ENCODE results near the gene UQCR10.

DNA sequence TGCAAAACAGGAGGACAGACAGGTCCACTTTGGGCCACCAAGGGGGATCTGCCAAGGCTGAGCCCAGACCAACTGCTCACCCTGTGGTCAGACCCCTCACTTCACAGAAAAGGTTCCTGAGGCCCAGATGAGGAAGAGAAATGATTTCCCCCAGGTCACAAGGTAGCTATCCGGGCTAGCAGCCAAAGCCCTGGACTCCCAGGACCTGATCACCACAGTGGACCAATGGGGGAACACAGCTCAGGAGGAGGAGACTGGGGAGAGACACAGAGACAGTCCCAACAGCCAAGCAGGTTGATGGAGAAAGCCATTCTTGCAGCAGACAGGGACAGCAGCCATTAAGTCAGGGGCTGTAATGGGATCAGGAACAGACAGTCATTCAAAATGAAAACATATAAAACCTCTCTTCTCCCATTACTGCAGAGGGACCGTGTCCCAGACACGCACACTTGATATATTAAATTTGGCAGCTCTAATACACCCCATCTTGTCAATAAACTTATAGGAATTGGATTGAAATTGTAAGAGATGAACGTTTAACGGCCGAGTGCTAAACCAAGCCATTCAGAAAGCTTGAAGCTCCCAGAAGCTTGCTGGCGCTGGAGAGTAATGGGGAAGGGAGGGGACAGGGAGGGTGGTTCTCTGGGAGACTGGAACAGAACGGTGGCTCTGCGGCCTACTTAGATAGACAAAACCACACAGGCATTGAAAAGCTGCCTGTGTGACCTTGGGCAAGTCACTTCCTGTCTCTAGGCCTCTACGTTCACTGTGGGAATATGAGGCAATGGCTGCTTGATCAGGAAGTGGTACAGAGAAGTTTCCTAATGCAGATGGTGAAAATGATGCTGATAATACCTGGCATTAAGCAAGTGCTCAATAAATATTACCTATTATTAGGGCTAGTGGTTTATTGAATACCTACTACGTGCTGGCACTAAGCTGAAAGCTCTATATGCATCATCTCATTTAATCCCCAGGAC is 16.3 kb upstream of the UQCR10 start:
- no peak for TF ChIP-seq POLR2A (IDR thresholded peaks at IDR 0.05; ENCODE audit: low read length)
- no peak for TF ChIP-seq GATA1 (IDR thresholded peaks at IDR 0.05; ENCODE audit: low read depth, low read length)

Data from erythroblast (primary cell).